ENCODE measurements around the gene NPPB. TPM values are rescaled to one million over a fixed set of nuclear protein-coding genes. Genes with fewer than 3 reads are reported as not detected.

Gene NPPB
- total and polyA plus RNA-seq, 9 of the 15 experiments (the other 6 are each of a cell fraction or from before 2014, with no cell fraction given) = not detected

- TF ChIP-seq UBTF (IDR thresholded peaks at IDR 0.05; ENCODE audit: borderline replicate concordance in 1 of 2, low read depth in 2 of 2, low read length in 2 of 2) (0 out of 4 replicates have a peak, but pooled peaks of 1 of the 2 experiments have one; percentile 67), L3MBTL2 (IDR thresholded peaks at IDR 0.05) (peak; percentile 97), BCLAF1 (IDR thresholded peaks at IDR 0.05; ENCODE audit: borderline replicate concordance in 1 of 2, control insufficient read depth in 1 of 2, low read depth in 2 of 2, low read length in 1 of 2) (0 out of 4 replicates have a peak, but pooled peaks of 1 of the 2 experiments have one; percentile 73), AFF1 (IDR thresholded peaks at IDR 0.05; ENCODE audit: low read depth in 1 of 2, partially characterized antibody in 2 of 2) (peak in 1 of 2 experiments; percentile 93), POLR2AphosphoS5 (IDR thresholded peaks at IDR 0.05; ENCODE audit: control insufficient read depth, insufficient read depth, low read depth, low read length) (peak; percentile 95), EP400 (IDR thresholded peaks at IDR 0.05) (peak; percentile 88), ETS1 (conservative IDR thresholded peaks at IDR 0.05; ENCODE audit: control insufficient read depth, low read depth, low read length) (peak; percentile 40; the same call in 1 of the 2 replicates), AFF4 (CRISPR knock-in tag; IDR thresholded peaks at IDR 0.05) (peak; percentile 73; the same call in 1 of the 2 replicates)
Measured at GRCh38 chr1:11842154-11843041, 16.3 kb downstream of the NPPB start (continued).

All from K562 (cell line).